Hepatocyte (in vitro differentiated cells): ENCODE measurements around the gene FAM219B. TPM values are rescaled to one million over a fixed set of nuclear protein-coding genes. Genes with fewer than 3 reads are reported as not detected.

ENCODE experiments used
- DNase-seq: peaks from one replicate; pipeline ENCODE4 v3.0.0-alpha.2; 2016; ENCODE audit warnings: low spot score
- H2AFZ ChIP-seq: fragments of 200-600 bp; sonication (generic); 2 replicates; pipeline ENCODE4 v1.6.0; 2016; ENCODE audit warnings: antibody characterized with exemption, mild to moderate bottlenecking
- H3K27ac ChIP-seq: fragments of 200-600 bp; sonication (generic); 2 replicates; pipeline ENCODE4 v1.5.1; 2016; ENCODE audit warnings: mild to moderate bottlenecking
- H3K27me3 ChIP-seq: fragments of 200-600 bp; sonication (generic); 2 replicates; pipeline ENCODE4 v1.6.1; 2016
- H3K36me3 ChIP-seq: fragments of 200-600 bp; sonication (generic); replicated peaks from 2 replicates; pipeline ENCODE4 v1.5.1; 2016; ENCODE audit warnings: low read depth; ENCODE audit not compliant: insufficient read depth
- H3K4me1 ChIP-seq: fragments of 200-600 bp; sonication (generic); 2 replicates; pipeline ENCODE4 v1.5.1; 2016; ENCODE audit warnings: mild to moderate bottlenecking, moderate library complexity; ENCODE audit not compliant: insufficient read depth
- H3K4me2 ChIP-seq: fragments of 200-600 bp; sonication (generic); 2 replicates; pipeline ENCODE4 v1.6.0; 2016
- H3K4me3 ChIP-seq: fragments of 200-600 bp; sonication (generic); 2 replicates; pipeline ENCODE4 v1.5.1; 2016; ENCODE audit warnings: mild to moderate bottlenecking
- H3K79me2 ChIP-seq: fragments of 200-600 bp; sonication (generic); 2 replicates; pipeline ENCODE4 v1.6.0; 2017; ENCODE audit warnings: mild to moderate bottlenecking
- H3K9me2 ChIP-seq: fragments of 200-600 bp; sonication (generic); replicated peaks from 2 replicates; pipeline ENCODE4 v1.6.0; 2017; ENCODE audit warnings: mild to moderate bottlenecking; ENCODE audit not compliant: insufficient read depth
- H3K9me3 ChIP-seq: fragments of 200-600 bp; sonication (generic); 2 replicates; pipeline ENCODE4 v1.5.1; 2016; ENCODE audit warnings: low read depth, mild to moderate bottlenecking
- H4K20me1 ChIP-seq: fragments of 200-600 bp; sonication (generic); 2 replicates; pipeline ENCODE4 v1.6.0; 2016; ENCODE audit warnings: mild to moderate bottlenecking; ENCODE audit not compliant: insufficient read depth, poor library complexity, severe bottlenecking
- EZH2 ChIP-seq: fragments of 200-600 bp; sonication (generic); IDR thresholded peaks from 2 replicates; pipeline ENCODE4 v1.6.1; 2016; ENCODE audit warnings: antibody characterized with exemption, mild to moderate bottlenecking, borderline replicate concordance
- EZH2phosphoT487 ChIP-seq: fragments of 200-600 bp; sonication (generic); IDR thresholded peaks from one replicate; pipeline ENCODE4 v1.6.1; 2018; ENCODE audit warnings: antibody characterized with exemption, mild to moderate bottlenecking, low read depth, moderate library complexity; ENCODE audit not compliant: unreplicated experiment, severe bottlenecking
- WGBS: methylation state at CpG from one replicate; pipeline ENCODE4 v1.1.6; 2016; ENCODE audit warnings: low lambda C conversion rate; ENCODE audit errors: missing lambda C conversion rate; 5-methylcytosine and 5-hydroxymethylcytosine counted together
- polyA plus RNA-seq: library from polyadenylated mRNA; unstranded; fragments of >200 nt; fragmentation: Nextera tagmentation; extraction: Ambion mirVana; gene quantifications from 2 replicates; pipeline ENCODE4 v1.2.1, GENCODE V29; 2016
- total RNA-seq: library from RNA; depleted of rRNA; stranded (reverse); fragments of >200 nt; gene quantifications from 2 replicates; pipeline ENCODE4 v1.2.3, GENCODE V29; 2014
- TF ChIP-seq, protein P1 (sequence below): fragments of 200-600 bp; sonication (generic); IDR thresholded peaks from 2 replicates; pipeline ENCODE4 v1.5.1; 2016; ENCODE audit warnings: antibody characterized with exemption, mild to moderate bottlenecking; ENCODE audit not compliant: poor library complexity

The FAM219B gene
- total and polyA plus RNA-seq, 2 experiments from 2014 or later: 35.9 to 36.9 TPM

GRCh38 chr15:74882528-74882927, 24.1 kb downstream of the FAM219B start:
- Histone ChIP-seq H3K27ac (no peak overlapping the region), H3K9me2 (no peaks in the 10 kb centered on the region), H3K4me1 (no peaks in the 10 kb centered on the region), H3K79me2 (no peaks in the 10 kb centered on the region), H3K4me3 (no peak overlapping the region), H3K27me3 (no peaks in the 10 kb centered on the region), H2AFZ (no peak overlapping the region), H3K9me3 (no peaks in the 10 kb centered on the region), H3K4me2 (no peak overlapping the region), H4K20me1 (no peaks in the 10 kb centered on the region), H3K36me3 (no peaks in the 10 kb centered on the region)
- TF ChIP-seq EZH2: no peak
- TF ChIP-seq, protein P1, sequence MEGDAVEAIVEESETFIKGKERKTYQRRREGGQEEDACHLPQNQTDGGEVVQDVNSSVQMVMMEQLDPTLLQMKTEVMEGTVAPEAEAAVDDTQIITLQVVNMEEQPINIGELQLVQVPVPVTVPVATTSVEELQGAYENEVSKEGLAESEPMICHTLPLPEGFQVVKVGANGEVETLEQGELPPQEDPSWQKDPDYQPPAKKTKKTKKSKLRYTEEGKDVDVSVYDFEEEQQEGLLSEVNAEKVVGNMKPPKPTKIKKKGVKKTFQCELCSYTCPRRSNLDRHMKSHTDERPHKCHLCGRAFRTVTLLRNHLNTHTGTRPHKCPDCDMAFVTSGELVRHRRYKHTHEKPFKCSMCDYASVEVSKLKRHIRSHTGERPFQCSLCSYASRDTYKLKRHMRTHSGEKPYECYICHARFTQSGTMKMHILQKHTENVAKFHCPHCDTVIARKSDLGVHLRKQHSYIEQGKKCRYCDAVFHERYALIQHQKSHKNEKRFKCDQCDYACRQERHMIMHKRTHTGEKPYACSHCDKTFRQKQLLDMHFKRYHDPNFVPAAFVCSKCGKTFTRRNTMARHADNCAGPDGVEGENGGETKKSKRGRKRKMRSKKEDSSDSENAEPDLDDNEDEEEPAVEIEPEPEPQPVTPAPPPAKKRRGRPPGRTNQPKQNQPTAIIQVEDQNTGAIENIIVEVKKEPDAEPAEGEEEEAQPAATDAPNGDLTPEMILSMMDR: no peak
- no peak for TF ChIP-seq EZH2phosphoT487
- DNase-seq: no peak
- WGBS: 76% methylated on average over 6 of the region's 6 CpGs

- no peak overlapping the region for H3K27ac ChIP-seq
- H3K27me3 ChIP-seq: no peaks in the 10 kb centered on the region
- DNase-seq: no peak
- H3K36me3 ChIP-seq: no peaks in the 10 kb centered on the region
- H2AFZ ChIP-seq: no peak overlapping the region
- H3K4me1 ChIP-seq: no peaks in the 10 kb centered on the region
- no peak overlapping the region for H3K4me3 ChIP-seq
- no peak overlapping the region for H3K4me2 ChIP-seq
- WGBS: 94% methylated on average over 4 of the region's 4 CpGs
- H3K9me2 ChIP-seq: no peaks in the 10 kb centered on the region
- no peaks in the 10 kb centered on the region for H3K9me3 ChIP-seq
- H4K20me1 ChIP-seq: no peaks in the 10 kb centered on the region
- no peaks in the 10 kb centered on the region for H3K79me2 ChIP-seq
- no peak for TF ChIP-seq EZH2phosphoT487
- TF ChIP-seq, protein P1: no peak
- no peak for TF ChIP-seq EZH2
Observed at GRCh38 chr15:74878273-74878672, 28.4 kb downstream of the FAM219B start.

GRCh38 chr15:74873756-74874424, 32.8 kb downstream of the FAM219B start:
- Histone ChIP-seq H2AFZ (peak overlapping the region; percentile 95), H3K27ac (peak overlapping the region; percentile 58)
- 50% methylated on average over 16 of the region's 16 CpGs for WGBS

More at GRCh38 chr15:74873756-74874424, 32.8 kb downstream of the FAM219B start:
- Histone ChIP-seq H3K4me1 (peaks cover 36% of the 10 kb centered on the region), H3K4me3 (peak overlapping the region; percentile 48), H3K9me2 (no peaks in the 10 kb centered on the region), H3K27me3 (no peaks in the 10 kb centered on the region), H3K79me2 (peaks cover 36% of the 10 kb centered on the region), H3K4me2 (peak overlapping the region; percentile 91), H3K36me3 (no peaks in the 10 kb centered on the region), H4K20me1 (peaks cover 22% of the 10 kb centered on the region), H3K9me3 (no peaks in the 10 kb centered on the region)
- TF ChIP-seq EZH2phosphoT487: no peak
- TF ChIP-seq, protein P1: no peak
- no peak for TF ChIP-seq EZH2
- peak; percentile 37 for DNase-seq
